ENCODE data around the gene TNPO3. TPM values are rescaled to one million over a fixed set of nuclear protein-coding genes. Genes with fewer than 3 reads are reported as not detected.
A peak's percentile ranks its signal among the peaks of the same experiment; 100 is the strongest.

Gene TNPO3
- total RNA-seq, 2 experiments from 2014 or later, result 58.4 to 59.3 TPM

DNA sequence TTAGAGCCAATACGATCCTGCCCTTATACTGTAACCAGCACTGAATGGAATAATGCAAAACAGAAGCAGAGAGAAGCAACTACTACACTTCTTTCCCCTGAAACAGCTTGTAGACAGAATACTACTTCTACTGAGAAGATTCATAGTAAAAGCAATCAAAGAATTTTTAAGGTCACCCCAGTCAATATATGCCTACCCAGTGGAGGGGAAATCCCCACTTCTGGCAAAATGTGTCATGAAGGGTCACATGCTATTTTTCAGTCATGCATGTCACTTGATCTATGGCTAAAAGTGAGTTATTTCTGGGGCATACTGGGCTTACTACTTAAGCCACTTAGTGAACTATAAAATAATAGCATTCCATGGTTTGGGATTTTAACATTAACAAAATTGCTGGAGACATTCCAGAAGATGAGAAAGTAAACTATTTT is 91.6 kb downstream of the TNPO3 start:
- Mint-ChIP-seq H3K4me3 (peak overlapping the region; percentile 38), H3K36me3 (ENCODE audit: low read depth) (peaks cover 45% of the 10 kb centered on the region), H3K9me3 (no peaks in the 10 kb centered on the region), H3K27ac (peak overlapping the region; percentile 86), H3K4me1 (ENCODE audit: low read depth) (peaks cover 33% of the 10 kb centered on the region), H3K27me3 (no peaks in the 10 kb centered on the region)
- TF ChIP-seq, protein P1, sequence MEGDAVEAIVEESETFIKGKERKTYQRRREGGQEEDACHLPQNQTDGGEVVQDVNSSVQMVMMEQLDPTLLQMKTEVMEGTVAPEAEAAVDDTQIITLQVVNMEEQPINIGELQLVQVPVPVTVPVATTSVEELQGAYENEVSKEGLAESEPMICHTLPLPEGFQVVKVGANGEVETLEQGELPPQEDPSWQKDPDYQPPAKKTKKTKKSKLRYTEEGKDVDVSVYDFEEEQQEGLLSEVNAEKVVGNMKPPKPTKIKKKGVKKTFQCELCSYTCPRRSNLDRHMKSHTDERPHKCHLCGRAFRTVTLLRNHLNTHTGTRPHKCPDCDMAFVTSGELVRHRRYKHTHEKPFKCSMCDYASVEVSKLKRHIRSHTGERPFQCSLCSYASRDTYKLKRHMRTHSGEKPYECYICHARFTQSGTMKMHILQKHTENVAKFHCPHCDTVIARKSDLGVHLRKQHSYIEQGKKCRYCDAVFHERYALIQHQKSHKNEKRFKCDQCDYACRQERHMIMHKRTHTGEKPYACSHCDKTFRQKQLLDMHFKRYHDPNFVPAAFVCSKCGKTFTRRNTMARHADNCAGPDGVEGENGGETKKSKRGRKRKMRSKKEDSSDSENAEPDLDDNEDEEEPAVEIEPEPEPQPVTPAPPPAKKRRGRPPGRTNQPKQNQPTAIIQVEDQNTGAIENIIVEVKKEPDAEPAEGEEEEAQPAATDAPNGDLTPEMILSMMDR (IDR thresholded peaks at IDR 0.05), result no peak
- POLR2A ChIA-PET, result interaction anchor here (1.6 kb wide), 1 partner anchor 92 kb away, joined by 5 read pairs; the partner anchor contains the start of gene TNPO3
- intact Hi-C loops (cut with micrococcal nuclease), result no loop called here
- CTCF ChIA-PET, result interaction anchor here (0.7 to 1.3 kb wide), 6 partner anchors 16 to 128 kb away, joined by 3 to 9 read pairs (median 3); partner anchors contain the start of gene ATP6V1F
- ATAC-seq (peak; percentile 94), DNase-seq (peak; percentile 76)

DNA sequence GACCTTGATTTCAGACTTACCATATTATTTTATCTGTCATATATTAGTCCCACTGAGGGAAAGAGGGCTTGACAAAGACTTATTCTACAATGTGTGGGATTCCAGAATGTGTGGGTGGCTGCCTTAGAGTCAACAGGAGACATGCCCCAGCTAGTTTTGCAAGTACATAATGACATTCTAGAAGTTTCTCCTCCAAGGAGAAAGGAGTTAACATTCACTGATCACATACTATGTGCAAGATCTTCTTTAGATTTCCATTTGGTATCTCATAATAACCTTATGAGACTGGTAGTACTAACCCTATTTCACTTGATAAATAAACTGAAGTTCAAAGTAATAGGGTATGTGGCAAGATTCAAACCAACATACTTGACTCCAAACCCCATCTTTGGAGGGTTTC is 92.0 kb downstream of the TNPO3 start:
- H3K27ac Mint-ChIP-seq, result peak overlapping the region; percentile 86
- ATAC-seq (peak; percentile 24), DNase-seq (no peak)
- intact Hi-C loops (cut with micrococcal nuclease), result no loop called here
- H3K4me3 Mint-ChIP-seq, result peak overlapping the region; percentile 38
- no peaks in the 10 kb centered on the region for H3K27me3 Mint-ChIP-seq
- peaks cover 33% of the 10 kb centered on the region for H3K4me1 Mint-ChIP-seq (ENCODE audit: low read depth)
- ChIA-PET POLR2A (interaction anchor here (1.6 kb wide), 1 partner anchor 92 kb away, joined by 5 read pairs; the partner anchor contains the start of gene TNPO3), CTCF (interaction anchor here (1.3 kb wide), 1 partner anchor 23 kb away, joined by 4 read pairs; no protein-coding TSS in a partner anchor)
- TF ChIP-seq, protein P1 (IDR thresholded peaks at IDR 0.05), result no peak
- H3K9me3 Mint-ChIP-seq, result no peaks in the 10 kb centered on the region
- peaks cover 47% of the 10 kb centered on the region for H3K36me3 Mint-ChIP-seq (ENCODE audit: low read depth)

DNA sequence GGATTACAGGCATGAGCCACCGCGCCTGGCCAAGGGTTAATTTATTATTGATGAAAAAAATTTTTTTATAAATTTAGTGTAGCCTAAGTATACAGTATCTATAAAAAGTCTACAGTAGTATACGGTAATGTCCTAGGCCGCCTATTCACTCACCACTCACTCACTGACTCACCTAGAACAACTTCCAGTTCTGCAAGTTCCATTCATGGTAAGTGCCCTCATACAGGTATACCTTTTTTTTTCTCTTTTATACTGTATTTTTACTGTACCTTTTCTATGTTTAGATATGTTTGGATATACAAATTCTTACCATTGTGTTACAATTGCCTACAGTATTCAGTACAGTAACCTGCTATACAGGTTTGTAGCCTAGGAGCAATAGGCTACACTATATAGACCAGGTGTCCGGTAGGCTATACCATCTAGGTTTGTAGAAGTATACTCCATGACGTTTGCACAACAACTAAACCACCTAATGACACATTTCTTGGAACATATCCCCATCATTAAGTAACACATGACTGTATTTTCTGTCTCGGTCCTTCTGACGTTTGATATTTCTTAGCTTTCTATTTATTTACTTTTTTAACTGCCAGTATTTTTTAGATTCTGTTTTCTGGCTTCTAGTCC is 93.8 kb downstream of the TNPO3 start:
- no peaks in the 10 kb centered on the region for H3K9me3 Mint-ChIP-seq
- peaks cover 33% of the 10 kb centered on the region for H3K4me1 Mint-ChIP-seq (ENCODE audit: low read depth)
- ChIA-PET CTCF (interaction anchor here (1.6 kb wide), 1 partner anchor 130 kb away, joined by 7 read pairs; no protein-coding TSS in a partner anchor), POLR2A (no interaction called here)
- ATAC-seq (no peak), DNase-seq (no peak)
- H3K27me3 Mint-ChIP-seq, result no peaks in the 10 kb centered on the region
- TF ChIP-seq, protein P1 (IDR thresholded peaks at IDR 0.05), result no peak
- H3K4me3 Mint-ChIP-seq, result no peak overlapping the region
- peaks cover 49% of the 10 kb centered on the region for H3K36me3 Mint-ChIP-seq (ENCODE audit: low read depth)
- peak overlapping the region; percentile 59 for H3K27ac Mint-ChIP-seq
- intact Hi-C loops (cut with micrococcal nuclease), result no loop called here

DNA sequence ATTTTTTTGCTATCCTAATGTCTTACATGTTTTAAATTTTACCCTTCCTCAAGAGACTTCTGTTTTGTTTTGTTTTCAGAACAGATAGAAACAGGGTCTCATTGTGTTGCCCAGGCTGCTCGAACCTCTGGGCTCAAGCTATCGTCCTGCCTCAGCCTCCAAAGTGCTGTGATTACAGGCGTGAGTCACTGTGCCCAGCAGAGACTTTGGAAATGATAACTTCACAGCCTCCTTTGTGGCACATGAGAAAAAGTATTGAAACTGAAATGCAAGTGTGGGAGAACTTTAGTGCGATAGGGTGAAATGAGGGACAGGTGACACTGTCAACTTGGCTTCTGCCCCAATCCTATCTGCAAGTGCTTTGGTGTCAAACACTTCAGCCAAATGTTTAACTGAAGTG is 95.6 kb downstream of the TNPO3 start:
- Mint-ChIP-seq H3K27ac (peak overlapping the region; percentile 41), H3K4me3 (no peak overlapping the region), H3K36me3 (ENCODE audit: low read depth) (peaks cover 42% of the 10 kb centered on the region), H3K4me1 (ENCODE audit: low read depth) (peaks cover 40% of the 10 kb centered on the region), H3K9me3 (no peaks in the 10 kb centered on the region), H3K27me3 (no peaks in the 10 kb centered on the region)
- TF ChIP-seq, protein P1 (IDR thresholded peaks at IDR 0.05), result no peak
- ATAC-seq (peak; percentile 6), DNase-seq (no peak)
- ChIA-PET POLR2A (interaction anchor here (0.9 to 1.1 kb wide), 2 partner anchors 78 to 133 kb away, joined by 3 read pairs; no protein-coding TSS in a partner anchor), CTCF (interaction anchor here (0.5 kb wide), 1 partner anchor 14 kb away, joined by 3 read pairs; no protein-coding TSS in a partner anchor)
- intact Hi-C loops (cut with micrococcal nuclease), result no loop called here

DNA sequence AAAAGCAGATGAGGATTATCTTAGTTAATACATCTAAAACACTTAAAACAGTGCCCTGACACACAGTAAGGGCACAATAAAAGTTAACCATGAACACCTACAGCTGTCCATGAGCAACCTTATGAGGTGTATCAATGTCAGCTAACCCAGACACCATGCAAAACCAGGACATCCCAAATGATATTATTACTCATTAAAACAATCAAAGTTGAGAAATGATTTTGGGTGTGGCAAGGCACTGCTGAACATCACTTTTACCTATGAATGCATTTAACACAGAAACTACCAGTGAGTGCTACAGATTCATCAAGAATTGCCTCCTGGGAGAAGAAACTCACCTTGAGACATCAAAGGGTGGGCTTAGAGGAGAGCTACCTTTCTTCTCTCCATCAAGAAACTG is 98.9 kb downstream of the TNPO3 start:
- peaks cover 17% of the 10 kb centered on the region for H3K4me1 Mint-ChIP-seq (ENCODE audit: low read depth)
- no peaks in the 10 kb centered on the region for H3K27me3 Mint-ChIP-seq
- peaks cover 36% of the 10 kb centered on the region for H3K36me3 Mint-ChIP-seq (ENCODE audit: low read depth)
- POLR2A ChIA-PET, result interaction anchor here (1.1 kb wide), 2 partner anchors 53 to 98 kb away, joined by 3 to 4 read pairs; no protein-coding TSS in a partner anchor
- no peak overlapping the region for H3K27ac Mint-ChIP-seq
- TF ChIP-seq, protein P1 (IDR thresholded peaks at IDR 0.05), result no peak
- H3K9me3 Mint-ChIP-seq, result no peaks in the 10 kb centered on the region
- CTCF ChIA-PET, result interaction anchor here (0.9 to 3.1 kb wide), 4 partner anchors 9 to 135 kb away, joined by 3 to 10 read pairs (median 4); no protein-coding TSS in a partner anchor
- no peak for ATAC-seq
- intact Hi-C loops (cut with micrococcal nuclease), result no loop called here
- H3K4me3 Mint-ChIP-seq, result no peak overlapping the region
- DNase-seq, result no peak

All from activated CD8-positive, alpha-beta T cell treated with anti-CD3 and anti-CD28 coated beads for 36 hours (primary cell).